HG03135 (cell line): ENCODE data around the gene GPLD1.

ENCODE experiments used
- ATAC-seq: cut with Tn5 transposase; IDR thresholded peaks from one replicate; pipeline ENCODE4 v1.9.1; 2021; ENCODE audit warnings: mild to moderate bottlenecking, moderate library complexity; ENCODE audit not compliant: unreplicated experiment

The GPLD1 gene

GRCh38 chr6:24501914-24502313 lies 12.5 kb upstream of the GPLD1 start:
- no peak for ATAC-seq

DNA sequence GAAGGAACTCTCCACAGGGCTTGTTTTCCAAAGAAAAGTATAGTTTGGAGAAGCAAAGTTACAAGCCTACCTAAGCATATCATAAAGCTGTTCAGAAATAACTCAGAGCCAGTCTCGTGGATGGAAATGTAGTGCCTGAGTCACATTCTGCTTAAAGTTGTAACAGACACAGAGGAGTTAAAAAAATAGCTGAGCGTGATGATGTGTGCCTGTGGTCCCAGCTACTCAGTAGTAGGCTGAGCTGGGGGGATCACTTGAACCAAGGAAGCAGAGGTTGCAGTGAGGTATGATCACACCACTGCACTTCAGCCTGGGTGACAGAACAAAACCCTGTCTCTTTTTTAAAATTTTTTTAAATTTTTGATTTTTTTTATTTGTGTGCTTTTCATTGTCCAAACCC lies 12.0 kb upstream of the GPLD1 start:
- ATAC-seq = no peak

DNA sequence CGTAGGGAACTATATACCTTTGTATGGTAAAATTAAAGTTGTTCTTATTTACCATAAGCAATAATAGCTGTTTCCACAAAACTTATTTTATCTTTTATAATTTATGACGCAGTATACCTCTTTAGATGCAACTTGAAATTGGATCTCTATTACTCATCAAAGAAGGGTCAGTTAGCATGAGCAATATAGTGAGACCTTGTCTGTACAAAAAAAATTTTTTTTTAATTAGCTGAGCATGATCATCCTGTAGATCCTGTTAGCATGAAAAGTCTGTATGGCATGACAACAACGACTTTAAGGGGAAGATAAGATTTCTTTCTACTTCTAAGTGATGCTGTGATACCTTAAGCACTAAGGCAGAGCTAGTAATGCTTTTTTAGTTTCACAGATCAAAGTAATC lies 11.3 kb upstream of the GPLD1 start:
- no peak for ATAC-seq

GRCh38 chr6:24497254-24497970 lies 8.0 kb upstream of the GPLD1 start:
- no peak for ATAC-seq

- peak; percentile 65 for ATAC-seq
These were observed 5.7 kb upstream of the GPLD1 start, which contains the start of gene ALDH5A1 for GRCh38 chr6:24494821-24495795. TSS of gene ALDH5A1 (plus strand) at chr6:24494969. CDS start at chr6:24494997, 28 bp downstream.

GRCh38 chr6:24493945-24494820 lies 4.8 kb upstream of the GPLD1 start:
- ATAC-seq = peak; percentile 15

DNA sequence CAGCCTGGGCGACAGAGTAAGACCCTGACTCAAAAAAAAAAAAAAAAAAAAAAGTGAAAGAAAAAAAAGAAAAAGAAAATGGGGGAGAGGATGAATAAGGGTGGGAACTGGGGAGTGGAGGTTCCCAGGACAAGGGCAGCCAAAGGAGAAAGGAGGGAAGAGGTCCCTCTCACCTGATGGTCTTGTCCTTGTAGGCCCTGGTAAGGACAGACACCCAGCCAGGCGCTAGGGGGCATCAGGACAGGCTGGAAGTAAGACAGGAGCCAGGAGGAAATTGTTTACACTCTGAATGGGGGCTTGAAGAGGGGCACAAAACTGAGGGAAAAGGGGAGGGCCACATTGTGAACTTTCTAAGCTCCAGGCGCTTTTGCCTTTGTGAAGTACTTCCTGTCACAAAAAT lies 3.1 kb upstream of the GPLD1 start:
- no peak for ATAC-seq

- ATAC-seq = no peak
These were observed 1.6 kb upstream of the GPLD1 start for GRCh38 chr6:24490948-24491347.

DNA sequence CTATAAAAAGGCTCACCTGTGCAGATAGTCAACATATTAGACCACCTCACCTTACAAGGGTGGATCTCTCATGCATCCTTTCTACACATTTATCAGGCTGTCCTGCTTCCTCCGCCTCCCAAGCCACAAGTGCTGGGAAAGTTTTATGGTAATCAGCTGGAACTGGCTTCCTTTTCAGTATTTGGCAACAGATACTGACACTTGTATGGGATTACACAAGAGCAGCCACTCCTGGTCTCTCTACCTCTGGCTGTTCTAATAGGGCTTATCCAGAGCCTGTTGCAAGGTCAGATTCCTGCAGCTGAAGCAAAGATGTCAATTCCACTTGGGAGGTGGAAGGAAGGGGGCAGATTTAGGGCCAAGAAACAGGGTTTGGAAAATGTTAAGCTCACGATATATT lies 503 bp upstream of the GPLD1 start:
- no peak for ATAC-seq

- ATAC-seq = no peak
These were observed 3.3 kb downstream of the GPLD1 start for GRCh38 chr6:24486065-24486464.

GRCh38 chr6:24484657-24485323 lies 4.6 kb downstream of the GPLD1 start:
- no peak for ATAC-seq

DNA sequence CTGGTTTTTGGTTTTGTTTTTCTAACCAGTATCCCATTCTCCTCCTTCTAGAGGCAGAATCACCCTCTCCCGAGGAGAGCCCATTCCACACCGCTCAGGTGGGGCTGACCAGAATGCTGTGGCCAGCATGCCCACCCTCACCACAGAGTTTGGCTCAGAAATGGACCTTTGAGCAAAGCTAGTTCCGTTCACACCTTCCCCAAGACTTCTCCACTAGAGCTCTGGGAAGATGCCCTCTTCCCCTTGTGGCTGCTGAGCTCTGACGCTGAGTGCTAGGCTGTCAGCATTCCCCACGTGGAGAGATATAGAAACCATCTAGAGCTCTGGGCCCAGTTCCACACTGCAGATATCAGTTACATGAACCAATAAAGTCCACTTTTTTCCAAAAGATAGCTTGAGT lies 7.9 kb downstream of the GPLD1 start:
- no peak for ATAC-seq

DNA sequence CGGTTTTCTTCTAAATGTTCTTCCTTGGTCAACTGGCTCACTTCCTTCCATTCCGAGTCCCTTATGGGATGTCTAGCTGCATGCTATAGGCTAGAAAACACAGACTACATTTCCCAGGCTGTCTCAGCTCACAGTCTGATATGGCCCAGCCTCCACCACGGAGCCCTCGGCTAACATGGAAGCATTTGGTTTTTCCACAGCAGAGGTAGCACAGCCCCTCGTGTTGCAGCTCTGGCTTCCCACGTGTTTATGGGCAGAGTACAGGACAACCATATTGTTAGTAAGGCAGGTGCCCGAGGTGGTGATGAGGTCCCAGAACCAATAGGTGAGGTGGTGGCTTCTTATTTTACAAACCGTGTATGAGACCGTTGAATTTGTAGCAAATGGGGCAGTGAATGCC lies 8.7 kb downstream of the GPLD1 start:
- ATAC-seq = no peak

DNA sequence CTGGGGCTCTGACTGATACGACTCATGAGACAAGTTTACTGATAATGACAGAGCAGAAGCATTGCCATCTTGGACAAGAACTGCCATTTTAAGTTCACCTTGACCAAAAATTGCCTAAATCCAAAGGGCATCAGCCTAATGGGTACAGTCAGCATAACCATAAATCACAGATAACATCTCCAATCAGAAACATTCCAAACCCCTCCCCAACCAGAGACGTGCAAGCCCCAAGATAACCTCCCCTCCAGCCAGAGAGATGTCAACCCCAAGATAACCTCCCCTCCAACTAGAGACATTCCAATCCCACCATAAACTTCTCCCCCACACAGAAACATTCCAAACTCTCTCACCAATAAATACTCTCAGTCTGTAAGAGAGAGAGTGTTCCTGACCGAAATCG lies 10.5 kb downstream of the GPLD1 start:
- no peak for ATAC-seq

DNA sequence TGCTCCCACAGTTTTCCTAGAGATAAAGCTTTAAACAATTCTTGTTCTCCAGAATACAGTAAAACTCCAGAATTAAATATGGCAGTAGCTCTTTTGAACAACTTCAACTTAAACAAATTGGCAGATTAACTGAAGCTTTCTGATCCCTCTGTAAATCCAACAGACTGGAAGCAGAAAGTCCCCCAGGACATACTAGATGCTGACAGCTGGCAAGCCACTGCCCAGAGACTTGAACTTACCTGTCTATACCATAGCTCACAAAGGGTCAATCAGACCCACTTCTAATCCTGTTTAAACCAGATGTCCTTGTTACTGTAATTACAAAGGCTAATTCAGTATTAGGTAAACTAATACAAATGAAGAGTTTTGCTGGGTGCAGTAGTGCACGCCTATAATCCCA lies 12.3 kb downstream of the GPLD1 start:
- no peak for ATAC-seq

- no peak for ATAC-seq
These were observed 12.7 kb downstream of the GPLD1 start for GRCh38 chr6:24476631-24477030.

- ATAC-seq = no peak
These were observed 17.2 kb downstream of the GPLD1 start for GRCh38 chr6:24472181-24472580.

GRCh38 chr6:24469811-24470210 lies 19.6 kb downstream of the GPLD1 start:
- no peak for ATAC-seq

DNA sequence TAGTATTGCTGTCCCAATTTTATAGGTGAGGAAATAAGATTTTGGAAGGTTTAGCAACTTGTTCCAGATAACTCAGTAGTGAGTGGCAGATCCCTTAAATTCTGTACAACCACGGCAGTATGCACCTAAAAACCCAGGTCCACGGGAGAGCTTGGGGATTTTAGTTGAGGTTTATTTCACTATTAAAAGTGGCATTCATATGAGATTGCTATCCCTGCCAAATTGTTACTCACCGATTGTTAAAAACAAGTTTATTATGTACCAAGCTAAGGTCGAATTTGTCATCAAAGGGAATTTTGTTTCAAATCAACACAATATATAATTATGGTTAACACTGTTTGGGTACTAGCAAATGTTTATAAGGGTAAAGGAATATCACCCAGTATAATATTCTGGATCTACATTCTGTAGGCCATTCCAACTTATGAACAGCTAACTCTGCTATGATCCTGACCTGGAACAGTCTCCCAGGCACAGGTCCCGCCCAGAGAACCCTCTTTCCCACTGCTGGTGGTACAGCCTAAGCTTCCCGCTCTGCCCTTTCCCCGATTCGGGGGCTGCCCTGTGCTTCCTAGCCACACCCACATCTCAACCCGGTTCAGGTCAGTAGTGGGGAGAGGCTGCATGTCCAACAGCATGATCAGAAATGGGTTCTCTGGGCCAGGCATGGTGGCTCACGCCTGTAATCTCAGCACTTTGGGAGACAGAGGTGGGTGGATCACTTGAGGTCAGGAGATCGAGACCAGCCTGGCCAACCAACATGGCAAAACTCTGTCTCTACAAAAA lies 24.9 kb downstream of the GPLD1 start:
- no peak for ATAC-seq

GRCh38 chr6:24460966-24461365 lies 28.4 kb downstream of the GPLD1 start:
- ATAC-seq = no peak
